Panc1 (cell line): ENCODE results near the gene IGSF3.
"Not testable (repeated sequence)": the region's sequence is repeated elsewhere in the genome, so short reads cannot be mapped to it uniquely, and the experiment has no call there.

Source experiments
- POLR2AphosphoS5 ChIP-seq: IDR thresholded peaks from 2 replicates; pipeline ENCODE4 v1.6.1; 2012; ENCODE audit warnings: mild to moderate bottlenecking, low read depth, low read length, moderate library complexity
- SIN3A ChIP-seq: IDR thresholded peaks from 2 replicates; pipeline ENCODE4 v1.6.1; 2012; ENCODE audit warnings: low read depth, mild to moderate bottlenecking, low read length, moderate library complexity, borderline replicate concordance; ENCODE audit not compliant: insufficient read depth
- TCF7L2 ChIP-seq: IDR thresholded peaks from 2 replicates; pipeline ENCODE4 v1.6.1; 2011; ENCODE audit warnings: mild to moderate bottlenecking, low read depth, low read length, inconsistent platforms
- TF ChIP-seq, protein P1 (sequence below): fragments of 450-650 bp; IDR thresholded peaks from 2 replicates; pipeline ENCODE4 v1.5.1; 2017; ENCODE audit warnings: mild to moderate bottlenecking
- TF ChIP-seq, protein P2 (sequence below), 2 experiments: IDR thresholded peaks; 2 replicates each; pipeline ENCODE4 v1.6.1; 2011 to 2012; ENCODE audit warnings: low read depth in 2 of 2, control low read depth in 1 of 2, low read length in 1 of 2, mild to moderate bottlenecking in 1 of 2, moderate library complexity in 1 of 2; ENCODE audit not compliant: insufficient read depth in 1 of 2

DNA sequence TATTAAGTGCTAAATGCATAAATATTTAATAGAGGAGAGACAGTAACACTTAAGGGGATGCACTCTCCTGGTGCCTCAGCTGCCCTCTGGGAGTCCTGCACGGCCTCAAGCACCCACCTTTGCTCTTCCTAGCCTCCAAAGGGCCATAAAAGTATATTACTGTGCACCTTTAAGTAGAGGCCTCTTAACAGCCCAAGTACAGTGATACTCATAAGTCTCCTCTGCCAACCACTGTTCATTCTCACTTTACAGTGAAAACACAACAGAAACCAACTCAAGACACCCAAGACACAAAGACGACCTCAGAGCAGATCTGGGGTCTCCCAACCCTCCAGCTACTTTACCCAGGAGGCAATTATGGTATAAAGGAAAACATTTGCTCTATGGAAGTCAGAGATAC is 70.1 kb downstream of the IGSF3 start:
- not testable (repeated sequence) for TF ChIP-seq POLR2AphosphoS5, SIN3A, TCF7L2
- TF ChIP-seq, protein P1, sequence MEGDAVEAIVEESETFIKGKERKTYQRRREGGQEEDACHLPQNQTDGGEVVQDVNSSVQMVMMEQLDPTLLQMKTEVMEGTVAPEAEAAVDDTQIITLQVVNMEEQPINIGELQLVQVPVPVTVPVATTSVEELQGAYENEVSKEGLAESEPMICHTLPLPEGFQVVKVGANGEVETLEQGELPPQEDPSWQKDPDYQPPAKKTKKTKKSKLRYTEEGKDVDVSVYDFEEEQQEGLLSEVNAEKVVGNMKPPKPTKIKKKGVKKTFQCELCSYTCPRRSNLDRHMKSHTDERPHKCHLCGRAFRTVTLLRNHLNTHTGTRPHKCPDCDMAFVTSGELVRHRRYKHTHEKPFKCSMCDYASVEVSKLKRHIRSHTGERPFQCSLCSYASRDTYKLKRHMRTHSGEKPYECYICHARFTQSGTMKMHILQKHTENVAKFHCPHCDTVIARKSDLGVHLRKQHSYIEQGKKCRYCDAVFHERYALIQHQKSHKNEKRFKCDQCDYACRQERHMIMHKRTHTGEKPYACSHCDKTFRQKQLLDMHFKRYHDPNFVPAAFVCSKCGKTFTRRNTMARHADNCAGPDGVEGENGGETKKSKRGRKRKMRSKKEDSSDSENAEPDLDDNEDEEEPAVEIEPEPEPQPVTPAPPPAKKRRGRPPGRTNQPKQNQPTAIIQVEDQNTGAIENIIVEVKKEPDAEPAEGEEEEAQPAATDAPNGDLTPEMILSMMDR = not testable (repeated sequence)
- TF ChIP-seq, protein P2, sequence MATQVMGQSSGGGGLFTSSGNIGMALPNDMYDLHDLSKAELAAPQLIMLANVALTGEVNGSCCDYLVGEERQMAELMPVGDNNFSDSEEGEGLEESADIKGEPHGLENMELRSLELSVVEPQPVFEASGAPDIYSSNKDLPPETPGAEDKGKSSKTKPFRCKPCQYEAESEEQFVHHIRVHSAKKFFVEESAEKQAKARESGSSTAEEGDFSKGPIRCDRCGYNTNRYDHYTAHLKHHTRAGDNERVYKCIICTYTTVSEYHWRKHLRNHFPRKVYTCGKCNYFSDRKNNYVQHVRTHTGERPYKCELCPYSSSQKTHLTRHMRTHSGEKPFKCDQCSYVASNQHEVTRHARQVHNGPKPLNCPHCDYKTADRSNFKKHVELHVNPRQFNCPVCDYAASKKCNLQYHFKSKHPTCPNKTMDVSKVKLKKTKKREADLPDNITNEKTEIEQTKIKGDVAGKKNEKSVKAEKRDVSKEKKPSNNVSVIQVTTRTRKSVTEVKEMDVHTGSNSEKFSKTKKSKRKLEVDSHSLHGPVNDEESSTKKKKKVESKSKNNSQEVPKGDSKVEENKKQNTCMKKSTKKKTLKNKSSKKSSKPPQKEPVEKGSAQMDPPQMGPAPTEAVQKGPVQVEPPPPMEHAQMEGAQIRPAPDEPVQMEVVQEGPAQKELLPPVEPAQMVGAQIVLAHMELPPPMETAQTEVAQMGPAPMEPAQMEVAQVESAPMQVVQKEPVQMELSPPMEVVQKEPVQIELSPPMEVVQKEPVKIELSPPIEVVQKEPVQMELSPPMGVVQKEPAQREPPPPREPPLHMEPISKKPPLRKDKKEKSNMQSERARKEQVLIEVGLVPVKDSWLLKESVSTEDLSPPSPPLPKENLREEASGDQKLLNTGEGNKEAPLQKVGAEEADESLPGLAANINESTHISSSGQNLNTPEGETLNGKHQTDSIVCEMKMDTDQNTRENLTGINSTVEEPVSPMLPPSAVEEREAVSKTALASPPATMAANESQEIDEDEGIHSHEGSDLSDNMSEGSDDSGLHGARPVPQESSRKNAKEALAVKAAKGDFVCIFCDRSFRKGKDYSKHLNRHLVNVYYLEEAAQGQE (IDR thresholded peaks at IDR 0.05; ENCODE audit: insufficient read depth in 1 of 2, low read depth in 2 of 2, low read length in 1 of 2) = not testable (repeated sequence)
